Esophagus squamous epithelium (tissue), 4 donors: ENCODE results near the gene GPC6.

ENCODE experiments used
- POLR2A ChIP-seq, 4 donors: fragments of 450-650 bp; IDR thresholded peaks; one replicate each; pipeline ENCODE4 v1.6.1; 2017; ENCODE audit warnings: antibody characterized with exemption in 4 of 4, mild to moderate bottlenecking in 4 of 4, moderate library complexity in 3 of 4
- TF ChIP-seq, protein P1 (sequence below), 6 experiments: fragments of 450-650 bp in 4 of 6; fragments of 200-600 bp in 2 of 6; sonication (generic) in 2 of 6; IDR thresholded peaks; one replicate each; pipeline ENCODE4 v1.5.1; 2016 to 2019; ENCODE audit warnings: antibody characterized with exemption in 6 of 6, mild to moderate bottlenecking in 4 of 6, moderate library complexity in 4 of 6

DNA sequence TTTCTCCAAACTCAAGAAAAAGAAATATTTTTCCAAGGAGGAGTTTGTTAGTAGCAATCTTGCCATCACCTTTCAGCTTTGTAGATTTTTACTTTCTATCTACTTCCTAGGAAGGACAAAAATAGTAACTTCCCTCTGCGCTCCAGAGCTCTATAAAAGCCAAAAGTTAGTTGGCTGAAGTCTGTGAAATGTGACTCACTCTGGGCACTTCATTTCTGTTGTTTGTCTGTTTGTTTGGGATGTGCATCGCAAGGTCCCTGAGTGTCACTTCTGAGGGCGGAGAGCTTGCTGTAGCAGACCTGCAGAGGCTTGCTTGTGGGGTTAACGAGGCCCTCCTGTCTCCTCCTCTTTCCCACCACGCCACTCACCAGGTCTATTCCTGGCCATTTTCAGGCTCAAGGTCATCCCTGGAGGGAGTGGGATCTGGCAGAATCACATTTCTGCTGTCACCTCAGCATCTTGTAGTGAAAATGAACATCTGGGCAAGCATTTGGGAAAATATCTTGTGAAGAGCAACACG, 307.6 kb downstream of the GPC6 start:
- TF ChIP-seq, protein P1, sequence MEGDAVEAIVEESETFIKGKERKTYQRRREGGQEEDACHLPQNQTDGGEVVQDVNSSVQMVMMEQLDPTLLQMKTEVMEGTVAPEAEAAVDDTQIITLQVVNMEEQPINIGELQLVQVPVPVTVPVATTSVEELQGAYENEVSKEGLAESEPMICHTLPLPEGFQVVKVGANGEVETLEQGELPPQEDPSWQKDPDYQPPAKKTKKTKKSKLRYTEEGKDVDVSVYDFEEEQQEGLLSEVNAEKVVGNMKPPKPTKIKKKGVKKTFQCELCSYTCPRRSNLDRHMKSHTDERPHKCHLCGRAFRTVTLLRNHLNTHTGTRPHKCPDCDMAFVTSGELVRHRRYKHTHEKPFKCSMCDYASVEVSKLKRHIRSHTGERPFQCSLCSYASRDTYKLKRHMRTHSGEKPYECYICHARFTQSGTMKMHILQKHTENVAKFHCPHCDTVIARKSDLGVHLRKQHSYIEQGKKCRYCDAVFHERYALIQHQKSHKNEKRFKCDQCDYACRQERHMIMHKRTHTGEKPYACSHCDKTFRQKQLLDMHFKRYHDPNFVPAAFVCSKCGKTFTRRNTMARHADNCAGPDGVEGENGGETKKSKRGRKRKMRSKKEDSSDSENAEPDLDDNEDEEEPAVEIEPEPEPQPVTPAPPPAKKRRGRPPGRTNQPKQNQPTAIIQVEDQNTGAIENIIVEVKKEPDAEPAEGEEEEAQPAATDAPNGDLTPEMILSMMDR (IDR thresholded peaks at IDR 0.05) = no peak
- TF ChIP-seq POLR2A (IDR thresholded peaks at IDR 0.05) = no peak
